ENCODE results near the gene RCCD1.

Gene RCCD1

GRCh38 chr15:90945091-90945490 lies 9.6 kb upstream of the RCCD1 start:
- no peak for DNase-seq (ENCODE audit: low read depth)

GRCh38 chr15:90946538-90946937 lies 8.1 kb upstream of the RCCD1 start:
- no peak for DNase-seq (ENCODE audit: low read depth)

DNA sequence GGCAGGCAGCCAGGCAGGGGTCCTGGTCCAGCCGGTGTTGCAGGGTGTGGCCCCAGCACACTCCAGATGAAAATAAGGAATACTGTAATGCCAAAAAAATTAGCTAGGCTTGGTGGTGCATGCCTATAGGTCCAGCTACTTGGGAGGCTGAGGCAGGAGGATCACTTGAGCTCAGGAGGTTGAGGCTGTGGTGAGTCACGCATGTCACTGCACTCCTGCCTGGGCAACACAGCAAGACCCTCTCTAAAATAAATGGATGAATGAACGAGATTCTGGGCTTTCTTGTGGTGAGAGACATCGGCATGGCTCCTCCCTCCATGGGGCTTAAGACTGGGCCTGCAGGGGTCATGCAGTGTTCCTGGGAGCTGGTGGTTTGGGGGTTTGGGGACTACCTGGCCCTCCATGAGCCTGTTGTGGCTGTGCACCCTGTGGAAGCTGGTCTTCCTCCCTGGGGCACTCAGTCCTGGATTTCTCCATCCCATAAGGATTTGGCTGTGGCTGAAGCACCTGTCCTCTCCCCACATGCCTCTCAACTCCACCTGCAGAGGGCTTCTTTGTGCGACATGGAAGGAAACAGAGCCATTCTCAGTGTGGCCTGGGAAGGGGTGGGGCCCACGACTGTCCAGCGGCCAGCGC lies 7.6 kb upstream of the RCCD1 start:
- DNase-seq (ENCODE audit: low read depth) = no peak

GRCh38 chr15:90947577-90948357 lies 6.9 kb upstream of the RCCD1 start:
- no peak for DNase-seq (ENCODE audit: low read depth)

- DNase-seq (ENCODE audit: low read depth) = no peak
Observed at GRCh38 chr15:90948506-90948905, 6.2 kb upstream of the RCCD1 start.

DNA sequence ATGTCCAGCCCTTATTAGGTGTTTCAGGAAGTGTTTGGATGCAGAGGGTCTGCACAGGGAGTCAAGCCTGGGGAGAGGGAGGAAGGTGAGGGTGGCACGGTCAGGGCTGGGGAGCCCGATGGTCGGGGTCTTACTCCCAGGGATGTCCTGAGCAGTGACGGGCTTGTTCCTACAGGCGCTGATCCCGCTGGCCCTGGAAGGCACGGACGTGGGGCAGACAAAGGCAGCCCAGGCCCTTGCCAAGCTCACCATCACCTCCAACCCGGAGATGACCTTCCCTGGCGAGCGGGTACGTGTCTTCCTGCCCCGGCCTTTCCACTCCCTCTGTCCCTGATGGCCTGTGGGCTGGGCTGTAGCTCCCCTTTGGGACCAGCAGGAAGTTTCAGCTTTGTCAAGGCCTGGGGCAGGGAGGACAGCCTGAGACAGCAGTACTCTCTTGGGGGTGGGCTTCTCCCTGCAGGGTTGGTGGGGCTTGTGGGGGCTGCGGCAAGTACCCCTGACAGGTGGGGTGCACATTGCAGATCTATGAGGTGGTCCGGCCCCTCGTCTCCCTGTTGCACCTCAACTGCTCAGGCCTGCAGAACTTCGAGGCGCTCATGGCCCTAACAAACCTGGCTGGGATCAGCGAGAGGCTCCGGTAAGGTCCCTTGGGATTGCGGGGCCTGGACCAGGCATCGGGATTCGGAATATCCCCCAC lies 4.6 kb upstream of the RCCD1 start:
- DNase-seq (ENCODE audit: low read depth) = no peak

DNA sequence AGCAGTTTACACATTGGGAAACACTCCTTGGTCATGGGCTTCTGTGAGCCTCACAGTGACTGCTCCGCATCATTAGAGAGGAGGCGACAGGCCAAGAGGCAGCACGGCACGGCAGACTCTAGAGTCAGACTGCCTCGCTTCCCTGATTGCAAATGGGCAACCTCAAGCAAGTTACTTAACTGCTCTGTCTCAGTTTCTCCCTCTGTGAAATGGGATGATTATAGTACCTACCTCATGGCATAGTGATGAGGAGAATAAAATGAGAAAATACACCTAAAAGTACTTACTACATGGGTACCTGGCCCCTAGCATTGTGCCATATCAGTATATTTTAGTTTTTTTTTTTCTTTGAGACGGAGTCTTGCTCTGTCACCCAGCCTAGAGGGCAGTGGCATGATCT lies 4.0 kb upstream of the RCCD1 start:
- DNase-seq (ENCODE audit: low read depth) = no peak

- DNase-seq (ENCODE audit: low read depth) = no peak
Observed at GRCh38 chr15:90952901-90953677, 1.6 kb upstream of the RCCD1 start.

DNA sequence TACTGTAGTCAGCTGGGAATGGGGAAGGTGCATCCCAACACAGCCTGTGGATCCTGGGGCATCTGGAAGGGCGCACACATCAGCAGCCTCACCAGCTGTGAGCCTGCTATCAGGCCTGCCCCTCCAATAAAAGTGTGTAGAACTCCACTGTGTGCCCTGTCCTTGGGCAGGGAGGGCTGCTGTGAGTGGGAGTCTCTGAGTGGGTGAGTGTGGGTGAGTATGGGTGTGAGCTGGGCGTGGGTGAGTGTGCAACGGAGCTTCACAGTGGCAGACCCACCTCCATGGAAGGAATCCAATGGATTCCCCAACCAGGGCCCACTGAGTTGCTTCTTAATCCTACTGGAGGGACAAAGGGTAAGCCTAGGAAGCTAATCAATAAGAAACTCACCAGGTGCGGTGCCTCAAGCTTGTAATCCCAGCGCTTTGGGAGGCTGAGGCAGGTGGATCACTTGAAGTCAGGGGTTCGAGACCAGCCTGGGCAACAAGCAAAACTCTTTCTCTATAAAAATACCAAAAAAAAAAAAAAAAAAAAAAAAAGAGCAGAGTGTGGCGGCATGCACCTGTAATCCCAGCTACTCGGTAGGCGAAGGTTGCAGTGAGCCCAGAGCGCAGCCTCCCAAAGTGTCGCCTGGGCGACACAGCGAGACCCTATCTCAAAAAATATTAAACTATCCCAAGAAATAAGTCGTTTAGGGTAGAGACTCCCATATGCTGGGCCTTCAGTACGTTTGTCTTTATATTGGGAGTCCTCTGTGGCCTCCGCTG lies 555 bp upstream of the RCCD1 start:
- DNase-seq (ENCODE audit: low read depth) = no peak

DNA sequence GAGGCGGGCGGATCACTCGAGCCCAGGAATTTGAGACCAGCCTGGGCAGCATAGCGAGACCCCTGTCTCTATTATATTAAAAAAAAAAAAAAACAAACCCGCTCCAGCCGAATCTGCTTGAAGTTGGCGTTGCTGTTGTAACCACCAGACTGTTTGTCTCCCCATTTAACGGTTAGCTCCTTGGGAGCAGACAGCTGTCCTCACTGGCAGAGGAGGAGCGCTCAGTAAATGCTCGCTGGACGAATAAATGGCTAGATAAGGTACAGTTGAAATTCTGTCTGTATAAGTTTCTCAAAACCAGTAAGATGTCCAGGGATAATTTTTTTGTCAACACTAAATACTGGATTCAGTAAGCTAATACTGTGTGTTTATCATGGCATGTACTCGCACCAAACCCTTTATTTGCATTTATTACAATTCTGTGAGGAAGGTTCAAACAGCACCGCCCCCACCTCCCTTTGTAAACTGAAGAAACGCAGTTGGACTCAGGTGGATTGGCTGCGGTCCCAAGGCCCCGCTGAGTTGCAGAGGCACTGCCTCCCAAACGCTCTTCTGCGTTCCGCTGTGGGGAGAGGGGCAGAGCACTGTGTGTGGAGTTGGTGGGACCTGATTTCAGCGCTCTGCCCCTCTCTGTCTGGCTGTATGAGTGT lies 1.1 kb downstream of the RCCD1 start:
- no peak for DNase-seq (ENCODE audit: low read depth)

DNA sequence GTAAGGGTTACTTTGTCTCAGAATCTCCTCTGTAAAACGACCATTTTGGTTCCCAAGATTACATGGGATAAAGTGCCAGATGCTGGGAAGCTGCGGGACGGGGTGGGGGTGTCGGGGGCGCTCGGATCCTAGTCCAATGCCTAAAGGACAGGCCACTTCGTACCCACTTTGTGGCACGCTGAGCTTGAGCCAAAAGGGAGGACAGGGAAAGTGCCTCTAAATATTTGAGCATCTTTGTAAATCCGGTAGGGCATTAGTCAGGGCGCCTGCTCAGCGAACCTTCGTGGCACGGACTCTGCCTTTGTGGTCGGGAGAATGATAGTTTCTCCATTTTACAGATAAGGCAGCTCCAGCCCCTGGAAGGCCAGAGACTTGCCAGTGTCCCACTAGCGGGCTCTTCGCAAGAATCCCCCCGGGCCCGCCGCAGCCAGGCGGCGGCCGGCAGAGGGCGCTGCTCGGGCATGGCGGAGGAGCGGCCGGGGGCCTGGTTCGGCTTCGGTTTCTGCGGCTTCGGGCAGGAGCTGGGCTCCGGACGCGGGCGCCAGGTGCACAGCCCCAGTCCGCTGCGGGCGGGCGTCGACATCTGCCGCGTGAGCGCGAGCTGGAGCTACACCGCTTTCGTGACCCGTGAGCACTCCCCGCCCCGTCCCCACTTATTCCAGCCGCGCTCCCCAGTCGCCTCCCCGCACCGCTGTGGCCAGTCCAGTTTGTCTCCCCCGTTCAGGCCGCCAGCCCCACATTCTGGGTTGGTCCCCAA lies 1.8 kb downstream of the RCCD1 start:
- peak; percentile 76 for DNase-seq (ENCODE audit: low read depth)

GRCh38 chr15:90957031-90957790 lies 2.5 kb downstream of the RCCD1 start:
- DNase-seq (ENCODE audit: low read depth) = peak; percentile 61

DNA sequence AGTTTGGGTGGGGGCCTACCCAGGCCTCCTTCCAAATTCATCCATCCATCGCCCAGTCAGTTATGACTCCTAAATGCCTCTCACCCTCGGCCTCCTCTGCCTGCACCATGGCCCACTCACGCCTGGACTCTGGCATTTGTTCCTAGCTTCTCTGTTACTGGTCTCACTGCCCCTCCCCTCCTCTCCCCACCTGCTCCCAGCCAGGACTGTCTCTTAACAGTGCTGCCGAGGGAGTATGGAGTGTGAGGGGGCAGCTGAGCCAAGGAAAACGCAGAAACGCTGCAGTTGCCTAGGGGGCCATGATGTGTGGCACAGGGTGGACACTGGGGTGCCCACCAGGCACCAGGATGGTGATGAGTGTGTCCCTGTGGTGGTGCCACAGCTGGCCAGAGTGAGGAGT lies 3.1 kb downstream of the RCCD1 start:
- DNase-seq (ENCODE audit: low read depth) = no peak

- DNase-seq (ENCODE audit: low read depth) = no peak
Observed at GRCh38 chr15:90959028-90959595, 4.4 kb downstream of the RCCD1 start.

- DNase-seq (ENCODE audit: low read depth) = peak; percentile 60
Observed at GRCh38 chr15:90959894-90960293, 5.2 kb downstream of the RCCD1 start.

GRCh38 chr15:90960298-90961091 lies 5.8 kb downstream of the RCCD1 start:
- no peak for DNase-seq (ENCODE audit: low read depth)

DNA sequence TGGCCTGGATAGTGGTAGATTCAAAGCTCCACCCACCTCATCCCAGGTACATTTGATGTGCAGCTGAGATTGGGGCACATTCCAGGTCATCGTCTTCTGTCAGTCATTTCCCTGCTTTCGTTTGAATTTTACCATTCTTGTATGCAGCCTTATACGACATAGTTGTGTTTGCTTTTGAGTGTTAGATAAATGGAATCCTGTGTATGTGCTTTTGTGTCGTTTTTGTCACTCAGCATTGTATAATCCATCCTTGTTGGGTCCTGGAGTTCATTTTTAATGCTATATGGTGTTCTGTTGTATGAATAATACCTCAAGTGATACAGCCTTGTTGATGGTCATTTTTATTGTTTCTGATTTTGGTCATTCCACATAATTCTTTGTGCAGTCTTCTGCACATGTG lies 7.3 kb downstream of the RCCD1 start:
- DNase-seq (ENCODE audit: low read depth) = no peak

GRCh38 chr15:90966262-90966661 lies 11.6 kb downstream of the RCCD1 start:
- no peak for DNase-seq (ENCODE audit: low read depth)
